SK-N-SH treated with all-trans-retinoic acid at 6 μM for 48 hours (cell line): ENCODE results near the gene EBF4.

Source experiments
- PPARA ChIP-seq: fragments of 250-450 bp; sonication (Bioruptor Pico); IDR thresholded peaks from 2 replicates; pipeline ENCODE4 v1.5.0; 2020; ENCODE audit warnings: mild to moderate bottlenecking, borderline replicate concordance
- ZFP3 ChIP-seq: fragments of 250-450 bp; sonication (Bioruptor Pico); IDR thresholded peaks from 2 replicates; pipeline ENCODE4 v1.5.0; 2020; ENCODE audit warnings: mild to moderate bottlenecking, moderate library complexity
- TF ChIP-seq, protein P1 (sequence below): fragments of 250-450 bp; sonication (Bioruptor Pico); IDR thresholded peaks from 2 replicates; pipeline ENCODE4 v1.5.0; 2020; ENCODE audit warnings: mild to moderate bottlenecking, moderate library complexity

DNA sequence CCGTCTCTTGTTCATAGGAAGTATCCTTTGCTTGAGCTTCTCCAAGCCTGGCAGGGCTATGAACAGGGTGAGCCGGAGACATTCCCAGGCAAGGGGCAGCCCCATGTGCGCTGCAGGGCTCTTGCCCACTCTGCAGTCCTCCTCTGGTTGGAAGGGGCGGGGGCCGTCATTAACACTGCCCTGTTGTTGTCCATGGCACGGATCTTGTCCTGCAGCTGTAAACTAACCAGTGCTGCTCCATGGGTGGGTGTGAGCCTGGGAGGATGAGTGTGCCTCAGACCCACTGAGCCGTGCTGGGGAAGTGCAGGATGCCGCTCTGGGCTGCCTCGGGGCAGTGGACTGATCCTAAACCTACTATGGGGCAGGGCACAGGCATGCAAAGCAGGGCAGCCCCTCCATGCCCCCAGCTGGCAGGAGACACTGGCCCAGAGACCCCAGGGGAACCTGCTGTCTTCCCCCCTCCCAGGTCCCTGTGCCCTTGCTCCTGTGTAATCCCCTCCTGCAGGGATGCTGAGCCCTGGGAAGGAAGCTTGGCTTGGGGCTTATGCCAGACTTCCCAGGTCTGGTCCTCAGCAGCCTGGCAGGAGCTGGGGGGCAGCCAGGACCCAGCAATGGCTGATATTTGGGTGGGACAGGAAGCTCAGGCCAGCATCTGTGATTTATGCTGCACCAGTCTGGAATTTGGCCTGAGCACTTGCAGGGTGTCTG, 8.5 kb downstream of the EBF4 start:
- TF ChIP-seq ZFP3: no peak
- TF ChIP-seq, protein P1, sequence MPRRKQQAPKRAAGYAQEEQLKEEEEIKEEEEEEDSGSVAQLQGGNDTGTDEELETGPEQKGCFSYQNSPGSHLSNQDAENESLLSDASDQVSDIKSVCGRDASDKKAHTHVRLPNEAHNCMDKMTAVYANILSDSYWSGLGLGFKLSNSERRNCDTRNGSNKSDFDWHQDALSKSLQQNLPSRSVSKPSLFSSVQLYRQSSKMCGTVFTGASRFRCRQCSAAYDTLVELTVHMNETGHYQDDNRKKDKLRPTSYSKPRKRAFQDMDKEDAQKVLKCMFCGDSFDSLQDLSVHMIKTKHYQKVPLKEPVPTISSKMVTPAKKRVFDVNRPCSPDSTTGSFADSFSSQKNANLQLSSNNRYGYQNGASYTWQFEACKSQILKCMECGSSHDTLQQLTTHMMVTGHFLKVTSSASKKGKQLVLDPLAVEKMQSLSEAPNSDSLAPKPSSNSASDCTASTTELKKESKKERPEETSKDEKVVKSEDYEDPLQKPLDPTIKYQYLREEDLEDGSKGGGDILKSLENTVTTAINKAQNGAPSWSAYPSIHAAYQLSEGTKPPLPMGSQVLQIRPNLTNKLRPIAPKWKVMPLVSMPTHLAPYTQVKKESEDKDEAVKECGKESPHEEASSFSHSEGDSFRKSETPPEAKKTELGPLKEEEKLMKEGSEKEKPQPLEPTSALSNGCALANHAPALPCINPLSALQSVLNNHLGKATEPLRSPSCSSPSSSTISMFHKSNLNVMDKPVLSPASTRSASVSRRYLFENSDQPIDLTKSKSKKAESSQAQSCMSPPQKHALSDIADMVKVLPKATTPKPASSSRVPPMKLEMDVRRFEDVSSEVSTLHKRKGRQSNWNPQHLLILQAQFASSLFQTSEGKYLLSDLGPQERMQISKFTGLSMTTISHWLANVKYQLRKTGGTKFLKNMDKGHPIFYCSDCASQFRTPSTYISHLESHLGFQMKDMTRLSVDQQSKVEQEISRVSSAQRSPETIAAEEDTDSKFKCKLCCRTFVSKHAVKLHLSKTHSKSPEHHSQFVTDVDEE: no peak
- TF ChIP-seq PPARA (CRISPR knock-in tag): no peak
